MCF 10A (cell line): ENCODE data around the gene KNCN. TPM values are rescaled to one million over a fixed set of nuclear protein-coding genes. Genes with fewer than 3 reads are reported as not detected.

Experiments
- BruUV-seq: library from RNA; stranded (reverse); fragments of 400-500 nt; replicated peaks from 2 replicates; lab custom pipeline; 2021; lab: Mats Ljungman, UMichigan
- CTCF ChIA-PET: fragments of 300-600 bp; sonication (Branson Sonifier 250); formaldehyde crosslinking; extraction: SDS; loops from one replicate; lab custom pipeline; 2021; ENCODE audit warnings: antibody characterized with exemption, inconsistent platforms; lab: Yijun Ruan, JAX
- POLR2A ChIA-PET: fragments of 300-600, 350-650 bp; sonication (Branson Sonifier 250); formaldehyde crosslinking; extraction: SDS; loops from one replicate; lab custom pipeline; 2020; ENCODE audit warnings: antibody characterized with exemption, inconsistent platforms; lab: Yijun Ruan, JAX
- DNase-seq: peaks from one replicate; pipeline ENCODE4 v3.0.0-alpha.2; 2018; ENCODE audit not compliant: unreplicated experiment
- H3K27ac Mint-ChIP-seq: one replicate; pipeline ENCODE4 v1.8.0; 2022; ENCODE audit warnings: mild to moderate bottlenecking, low read depth, mixed read lengths; ENCODE audit not compliant: unreplicated experiment
- H3K27me3 Mint-ChIP-seq: one replicate; pipeline ENCODE4 v1.8.0; 2022; ENCODE audit warnings: mixed read lengths; ENCODE audit not compliant: insufficient read depth, unreplicated experiment
- H3K36me3 Mint-ChIP-seq: one replicate; pipeline ENCODE4 v1.8.0; 2022; ENCODE audit warnings: mild to moderate bottlenecking, moderate library complexity, mixed read lengths; ENCODE audit not compliant: insufficient read depth, unreplicated experiment
- H3K4me1 Mint-ChIP-seq: one replicate; pipeline ENCODE4 v1.8.0; 2022; ENCODE audit warnings: mixed read lengths; ENCODE audit not compliant: insufficient read depth, unreplicated experiment
- H3K4me3 Mint-ChIP-seq: one replicate; pipeline ENCODE4 v1.8.0; 2022; ENCODE audit warnings: mild to moderate bottlenecking, moderate library complexity, mixed read lengths; ENCODE audit not compliant: unreplicated experiment
- H3K9me3 Mint-ChIP-seq: one replicate; pipeline ENCODE4 v1.8.0; 2022; ENCODE audit warnings: mixed read lengths; ENCODE audit not compliant: unreplicated experiment
- intact Hi-C: fragments of 100-400 bp; cut with micrococcal nuclease; formaldehyde crosslinking; loops from 2 replicates; pipeline ENCODE4 v1.14.1; 2022
- total RNA-seq: library from RNA; stranded (reverse); gene quantifications from 2 replicates; pipeline ENCODE4 v1.2.3, GENCODE V29; 2022
- TF ChIP-seq, protein P1 (sequence below): fragments of 200-600 bp; IDR thresholded peaks from one replicate; pipeline ENCODE4 v1.8.0; 2022; ENCODE audit warnings: antibody characterized with exemption, mild to moderate bottlenecking; ENCODE audit not compliant: unreplicated experiment

KNCN gene
- total RNA-seq, 1 experiment from 2014 or later, result not detected

DNA sequence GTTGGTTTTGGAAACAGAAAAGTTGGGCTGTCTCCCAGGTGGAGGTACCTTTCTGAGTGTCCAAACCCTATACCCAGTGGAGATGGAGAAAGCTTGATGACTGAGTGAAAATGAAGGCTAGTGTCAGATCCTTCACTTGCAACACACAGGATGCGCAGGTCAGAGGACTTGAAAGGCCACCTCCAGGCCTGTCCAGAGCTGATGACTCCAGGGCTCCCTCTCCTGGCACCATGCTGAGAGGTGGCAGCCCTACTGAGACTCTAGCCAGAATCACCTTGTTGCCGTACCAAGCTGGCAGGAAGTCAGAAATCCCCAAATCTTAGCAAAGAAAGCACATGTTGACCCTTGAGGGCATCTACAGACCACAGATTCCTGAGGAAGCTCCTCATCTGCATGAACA, 16.4 kb downstream of the KNCN start:
- Mint-ChIP-seq H3K4me3 (no peak overlapping the region), H3K36me3 (no peaks in the 10 kb centered on the region), H3K9me3 (no peaks in the 10 kb centered on the region), H3K27me3 (peaks cover 16% of the 10 kb centered on the region), H3K27ac (no peak overlapping the region), H3K4me1 (peaks cover 4% of the 10 kb centered on the region)
- intact Hi-C loops, result no loop called here
- POLR2A ChIA-PET, result no interaction called here
- TF ChIP-seq, protein P1, sequence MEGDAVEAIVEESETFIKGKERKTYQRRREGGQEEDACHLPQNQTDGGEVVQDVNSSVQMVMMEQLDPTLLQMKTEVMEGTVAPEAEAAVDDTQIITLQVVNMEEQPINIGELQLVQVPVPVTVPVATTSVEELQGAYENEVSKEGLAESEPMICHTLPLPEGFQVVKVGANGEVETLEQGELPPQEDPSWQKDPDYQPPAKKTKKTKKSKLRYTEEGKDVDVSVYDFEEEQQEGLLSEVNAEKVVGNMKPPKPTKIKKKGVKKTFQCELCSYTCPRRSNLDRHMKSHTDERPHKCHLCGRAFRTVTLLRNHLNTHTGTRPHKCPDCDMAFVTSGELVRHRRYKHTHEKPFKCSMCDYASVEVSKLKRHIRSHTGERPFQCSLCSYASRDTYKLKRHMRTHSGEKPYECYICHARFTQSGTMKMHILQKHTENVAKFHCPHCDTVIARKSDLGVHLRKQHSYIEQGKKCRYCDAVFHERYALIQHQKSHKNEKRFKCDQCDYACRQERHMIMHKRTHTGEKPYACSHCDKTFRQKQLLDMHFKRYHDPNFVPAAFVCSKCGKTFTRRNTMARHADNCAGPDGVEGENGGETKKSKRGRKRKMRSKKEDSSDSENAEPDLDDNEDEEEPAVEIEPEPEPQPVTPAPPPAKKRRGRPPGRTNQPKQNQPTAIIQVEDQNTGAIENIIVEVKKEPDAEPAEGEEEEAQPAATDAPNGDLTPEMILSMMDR, result peak; percentile 53
- CTCF ChIA-PET, result interaction anchor here (0.7 to 3.0 kb wide), 14 partner anchors 10 to 190 kb away, joined by 3 to 21 read pairs (median 4); no protein-coding TSS in a partner anchor
- peak; percentile 70 for DNase-seq
- BruUV-seq, result no TSS peak

DNA sequence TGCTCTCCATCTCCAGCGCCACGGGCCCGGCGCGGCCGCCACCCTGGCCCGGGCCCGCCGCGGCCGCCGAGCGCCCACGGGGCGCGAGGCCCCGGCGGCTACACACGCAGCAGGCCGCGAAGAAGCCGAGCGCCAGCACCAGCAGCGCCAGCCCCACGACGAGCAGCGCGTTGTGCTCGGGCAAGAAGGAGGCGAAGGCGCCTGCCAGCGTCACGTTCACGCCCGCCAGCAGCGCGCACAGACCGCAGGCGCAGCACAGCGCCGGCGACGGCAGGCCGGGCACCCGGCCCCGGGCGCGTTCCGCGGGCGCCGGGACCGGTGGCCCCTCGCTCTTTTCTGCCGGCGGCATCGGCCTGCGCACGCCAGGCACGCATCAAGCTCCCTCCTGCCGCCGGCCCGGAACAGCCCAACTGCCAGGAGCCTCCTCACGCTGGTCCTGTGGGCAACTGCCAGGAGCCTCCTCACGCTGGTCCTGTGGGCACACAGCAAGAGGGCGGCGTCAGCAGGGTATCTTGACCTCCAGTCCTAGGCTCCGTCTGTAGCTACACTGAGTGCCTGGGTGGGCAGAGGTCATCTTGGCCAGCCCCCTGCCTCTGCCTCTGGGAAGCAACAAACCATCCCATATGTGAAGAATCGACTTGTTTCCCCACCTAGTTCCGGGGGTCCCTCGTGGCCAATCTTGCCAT, 18.1 kb downstream of the KNCN start:
- intact Hi-C loops, result no loop called here
- no peaks in the 10 kb centered on the region for H3K9me3 Mint-ChIP-seq
- H3K27ac Mint-ChIP-seq, result no peak overlapping the region
- no peaks in the 10 kb centered on the region for H3K36me3 Mint-ChIP-seq
- peaks cover 6% of the 10 kb centered on the region for H3K4me1 Mint-ChIP-seq
- ChIA-PET POLR2A (no interaction called here), CTCF (interaction anchor here (0.7 to 3.0 kb wide), 6 partner anchors 14 to 123 kb away, joined by 4 to 21 read pairs (median 6); no protein-coding TSS in a partner anchor)
- no peak overlapping the region for H3K4me3 Mint-ChIP-seq
- TF ChIP-seq, protein P1, result no peak
- peaks cover 28% of the 10 kb centered on the region for H3K27me3 Mint-ChIP-seq
- no TSS peak for BruUV-seq
- DNase-seq, result no peak

GRCh38 chr1:46532498-46533178, 18.8 kb downstream of the KNCN start:
- H3K27me3 Mint-ChIP-seq, result peaks cover 30% of the 10 kb centered on the region
- H3K9me3 Mint-ChIP-seq, result no peaks in the 10 kb centered on the region
- no peak overlapping the region for H3K4me3 Mint-ChIP-seq
- H3K36me3 Mint-ChIP-seq, result no peaks in the 10 kb centered on the region
- TF ChIP-seq, protein P1, result peak; percentile 42
- ChIA-PET CTCF (interaction anchor here (1.4 to 3.0 kb wide), 2 partner anchors 49 to 55 kb away, joined by 4 to 21 read pairs; no protein-coding TSS in a partner anchor), POLR2A (no interaction called here)
- no peak overlapping the region for H3K27ac Mint-ChIP-seq
- intact Hi-C loops, result no loop called here
- peaks cover 6% of the 10 kb centered on the region for H3K4me1 Mint-ChIP-seq
- no TSS peak for BruUV-seq
- no peak for DNase-seq

GRCh38 chr1:46532095-46532494, 19.4 kb downstream of the KNCN start:
- TF ChIP-seq, protein P1, result no peak
- DNase-seq, result no peak
- CTCF ChIA-PET, result no interaction called here
- Mint-ChIP-seq H3K9me3 (no peaks in the 10 kb centered on the region), H3K27me3 (peaks cover 26% of the 10 kb centered on the region), H3K27ac (no peak overlapping the region), H3K4me3 (no peak overlapping the region), H3K4me1 (peaks cover 6% of the 10 kb centered on the region), H3K36me3 (no peaks in the 10 kb centered on the region)
- BruUV-seq, result no TSS peak
- POLR2A ChIA-PET, result no interaction called here
- intact Hi-C loops, result no loop called here
